Muscle layer of colon (tissue), 2 donors: ENCODE measurements around the gene PBRM1.

Experiments used
- H3K27ac ChIP-seq: one replicate; pipeline ENCODE4 v1.7.0; 2013; ENCODE audit warnings: low read depth, mild to moderate bottlenecking, low read length, moderate library complexity
- H3K27me3 ChIP-seq, 2 donors: one replicate each; pipeline ENCODE4 v1.7.0; 2013; ENCODE audit warnings: low read length in 2 of 2, mild to moderate bottlenecking in 2 of 2; ENCODE audit not compliant: insufficient read depth in 2 of 2, control insufficient read depth in 1 of 2
- H3K36me3 ChIP-seq: one replicate; pipeline ENCODE4 v1.7.0; 2013; ENCODE audit warnings: mild to moderate bottlenecking, low read length; ENCODE audit not compliant: insufficient read depth
- H3K4me1 ChIP-seq: one replicate; pipeline ENCODE4 v1.7.0; 2013; ENCODE audit warnings: mild to moderate bottlenecking, low read length; ENCODE audit not compliant: insufficient read depth
- H3K4me3 ChIP-seq, 2 donors: one replicate each; pipeline ENCODE4 v1.7.0; 2013; ENCODE audit warnings: low read length in 2 of 2, low read depth in 1 of 2, mild to moderate bottlenecking in 1 of 2, moderate library complexity in 1 of 2
- H3K9ac ChIP-seq: one replicate; pipeline ENCODE4 v1.7.0; 2013; ENCODE audit warnings: low read length
- H3K9me3 ChIP-seq: one replicate; pipeline ENCODE4 v1.7.0; 2013; ENCODE audit warnings: mild to moderate bottlenecking, low read length
- donor health status: abdominal sarcoma.
- donor health status: Adenocarcinoma of cecum.

Gene PBRM1

DNA sequence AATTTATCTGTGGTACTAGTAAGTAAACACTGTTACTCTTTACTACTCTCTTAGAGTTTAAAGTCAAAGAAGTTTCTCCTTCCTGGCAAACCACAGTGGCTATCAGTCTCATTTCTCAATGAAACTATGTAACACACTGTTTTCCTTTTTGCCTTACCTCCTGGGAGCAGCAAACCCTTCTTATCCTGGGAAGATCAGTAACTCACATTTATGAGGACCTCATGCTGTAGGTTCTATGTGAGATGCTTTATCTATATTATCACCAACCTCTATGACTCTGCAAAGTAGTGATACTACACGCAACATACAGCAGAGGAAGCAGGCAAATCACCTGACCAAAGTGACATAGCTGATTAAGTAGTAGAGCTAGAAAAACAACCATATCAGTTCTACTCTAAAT, 35.3 kb downstream of the PBRM1 start:
- H3K27ac ChIP-seq, result no peak overlapping the region
- H3K4me1 ChIP-seq, result no peaks in the 10 kb centered on the region
- no peak overlapping the region for H3K9ac ChIP-seq
- no peak overlapping the region for H3K4me3 ChIP-seq
- no peaks in the 10 kb centered on the region for H3K9me3 ChIP-seq
- no peaks in the 10 kb centered on the region for H3K27me3 ChIP-seq
- H3K36me3 ChIP-seq, result peaks cover 50% of the 10 kb centered on the region

DNA sequence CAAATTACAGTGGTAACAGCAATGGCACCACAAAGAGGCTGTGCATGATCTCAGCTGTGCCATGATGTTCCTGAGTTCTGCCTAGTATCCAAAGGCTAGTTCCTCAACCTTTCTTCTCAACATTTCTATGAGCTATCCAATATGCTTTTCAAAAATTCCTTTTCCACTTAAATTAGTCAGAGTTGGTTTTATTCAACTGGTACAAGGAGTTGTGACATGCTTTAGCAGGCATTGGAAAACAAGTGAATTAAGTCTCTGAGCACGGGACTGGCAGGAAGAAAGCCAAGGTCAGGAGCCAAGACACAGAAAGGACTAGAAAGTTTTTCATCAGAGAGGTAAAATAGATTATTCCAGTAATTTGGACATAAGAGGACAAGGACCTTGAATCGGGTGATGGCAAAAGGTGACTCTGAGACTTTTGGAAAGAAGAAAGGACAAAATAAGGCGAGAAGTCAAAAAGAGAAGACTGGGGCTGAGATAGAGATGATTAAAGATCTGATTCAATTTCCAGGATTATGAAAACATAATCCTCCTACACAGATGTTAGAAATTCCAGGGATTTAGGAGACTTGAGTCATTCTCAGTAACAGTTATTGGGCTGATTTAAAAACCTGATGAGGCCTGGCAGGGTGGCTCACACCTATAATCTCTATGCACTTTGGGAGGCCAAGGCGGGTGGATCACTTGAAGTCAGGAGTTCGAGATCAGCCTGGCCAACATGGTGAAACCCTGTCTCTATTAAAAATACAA, 36.1 kb downstream of the PBRM1 start:
- H3K4me1 ChIP-seq, result no peaks in the 10 kb centered on the region
- no peaks in the 10 kb centered on the region for H3K9me3 ChIP-seq
- H3K27me3 ChIP-seq, result no peaks in the 10 kb centered on the region
- peaks cover 51% of the 10 kb centered on the region for H3K36me3 ChIP-seq
- H3K4me3 ChIP-seq, result no peak overlapping the region
- no peak overlapping the region for H3K27ac ChIP-seq
- no peak overlapping the region for H3K9ac ChIP-seq

DNA sequence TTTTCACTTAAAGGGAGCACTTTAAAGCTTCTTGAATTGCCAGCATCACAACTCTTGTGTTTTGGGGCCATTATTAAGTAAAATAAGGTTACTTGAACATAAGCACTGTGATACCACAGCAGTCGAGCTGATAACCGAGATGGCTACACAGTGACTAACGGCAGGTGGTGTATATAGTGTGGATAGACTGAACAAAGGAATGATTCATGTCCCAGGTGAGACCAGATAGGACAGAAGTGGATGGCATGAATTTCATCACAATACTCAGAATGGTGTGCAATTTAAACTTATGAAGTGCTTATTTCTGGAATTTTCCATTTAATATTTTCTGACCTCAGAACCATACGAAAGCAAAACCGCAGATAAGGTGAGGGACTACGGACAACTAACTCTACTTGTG, 40.2 kb downstream of the PBRM1 start:
- Histone ChIP-seq H3K9me3 (no peaks in the 10 kb centered on the region), H3K36me3 (peaks cover 50% of the 10 kb centered on the region), H3K27me3 (no peaks in the 10 kb centered on the region)

DNA sequence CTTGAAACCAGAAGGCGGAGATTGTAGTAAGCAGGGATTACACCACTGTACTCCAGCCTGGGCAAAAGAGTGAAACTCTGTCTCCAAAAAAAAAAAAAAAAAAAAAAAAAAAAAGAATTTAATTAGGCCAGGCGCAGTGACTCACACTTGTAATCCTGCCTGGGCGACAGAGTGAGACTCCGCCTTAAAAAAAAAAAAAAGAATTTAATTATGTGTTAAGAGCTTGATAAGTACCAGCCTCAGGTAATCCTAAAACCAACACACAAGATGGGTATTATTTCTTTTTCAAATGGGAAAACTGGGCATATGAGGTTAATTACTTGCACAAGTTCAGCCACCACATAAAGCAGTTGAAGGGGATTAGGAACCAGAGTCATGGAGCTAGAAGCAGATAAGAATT, 49.0 kb downstream of the PBRM1 start:
- H3K36me3 ChIP-seq, result peaks cover 22% of the 10 kb centered on the region
- H3K27ac ChIP-seq, result no peak overlapping the region
- no peak overlapping the region for H3K9ac ChIP-seq

More for the DNA sequence above, 40.2 kb downstream of the PBRM1 start:
- Histone ChIP-seq H3K27ac (no peak overlapping the region), H3K4me1 (no peaks in the 10 kb centered on the region), H3K9ac (no peak overlapping the region), H3K4me3 (no peak overlapping the region)

DNA sequence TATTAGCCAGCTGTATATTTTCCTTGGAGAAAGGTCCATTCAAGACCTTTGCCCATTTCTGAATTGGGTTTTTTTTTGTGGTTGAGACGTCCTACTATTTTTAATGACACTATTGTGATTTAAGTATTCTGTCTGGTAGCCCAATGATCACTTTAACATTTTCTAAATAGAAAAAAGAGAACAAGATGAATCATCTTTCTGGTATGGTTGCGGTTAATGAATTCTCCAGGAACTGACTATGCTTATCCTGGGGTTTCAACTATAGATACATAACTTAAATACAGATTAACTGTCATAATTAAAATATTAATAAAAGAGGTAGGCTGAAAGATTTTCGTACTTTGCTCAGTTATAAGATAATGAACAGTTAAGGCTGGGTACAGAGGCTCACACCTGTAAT, 51.9 kb downstream of the PBRM1 start:
- Histone ChIP-seq H3K27ac (no peak overlapping the region), H3K9ac (no peak overlapping the region), H3K27me3 (no peaks in the 10 kb centered on the region), H3K4me3 (no peak overlapping the region), H3K9me3 (no peaks in the 10 kb centered on the region), H3K4me1 (no peaks in the 10 kb centered on the region), H3K36me3 (peaks cover 16% of the 10 kb centered on the region)

More for the DNA sequence above, 49.0 kb downstream of the PBRM1 start:
- Histone ChIP-seq H3K9me3 (no peaks in the 10 kb centered on the region), H3K27me3 (no peaks in the 10 kb centered on the region), H3K4me3 (no peak overlapping the region), H3K4me1 (no peaks in the 10 kb centered on the region)

DNA sequence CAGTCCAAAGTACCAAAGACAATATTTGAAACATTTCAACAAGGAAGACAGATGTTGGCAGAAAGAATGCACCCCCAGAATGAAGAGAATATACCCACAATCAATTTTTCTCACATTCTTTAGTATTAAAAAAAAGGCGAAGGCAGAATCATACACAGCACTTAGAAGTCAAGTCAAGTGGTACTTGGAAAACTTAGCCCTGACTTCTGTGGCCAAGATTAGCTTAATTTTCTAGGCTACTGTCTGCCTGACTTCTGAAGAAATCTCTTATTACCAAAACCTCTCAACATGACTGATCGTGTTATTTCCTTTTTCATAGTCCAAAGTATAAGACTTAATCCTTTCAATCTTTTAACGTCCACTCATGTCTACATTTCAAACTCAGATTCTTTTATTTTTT, 60.7 kb downstream of the PBRM1 start:
- H3K27ac ChIP-seq, result no peak overlapping the region
- no peaks in the 10 kb centered on the region for H3K9me3 ChIP-seq
- H3K4me1 ChIP-seq, result no peaks in the 10 kb centered on the region
- no peak overlapping the region for H3K4me3 ChIP-seq
- no peaks in the 10 kb centered on the region for H3K27me3 ChIP-seq
- H3K36me3 ChIP-seq, result peaks cover 36% of the 10 kb centered on the region
- H3K9ac ChIP-seq, result no peak overlapping the region

DNA sequence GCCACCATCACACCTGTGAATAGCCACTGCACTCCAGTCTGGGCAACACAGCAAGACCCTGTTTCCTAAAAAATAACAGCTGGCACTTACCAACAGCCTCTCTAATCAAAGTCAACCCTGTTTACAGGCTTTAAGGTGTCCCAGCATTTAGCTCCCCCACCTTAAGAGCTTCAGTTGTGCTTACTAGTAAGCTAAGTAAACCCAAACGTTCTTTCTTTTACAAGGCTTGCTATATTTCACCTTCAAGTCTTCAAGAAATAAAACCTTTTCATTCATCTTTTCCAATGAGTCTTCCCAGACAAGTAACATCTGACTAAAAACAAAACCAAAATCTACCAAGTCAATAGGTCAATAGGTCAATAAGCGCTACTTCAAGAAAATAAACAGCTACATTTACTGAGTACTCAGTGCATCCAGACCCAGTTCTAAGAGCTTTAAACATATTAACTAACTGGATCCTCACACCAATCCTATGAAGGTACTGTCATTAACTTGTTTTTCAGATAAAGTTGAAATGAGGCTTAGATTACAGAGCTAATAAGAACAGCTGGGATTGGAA, 62.4 kb downstream of the PBRM1 start:
- Histone ChIP-seq H3K27me3 (no peaks in the 10 kb centered on the region), H3K4me1 (no peaks in the 10 kb centered on the region), H3K4me3 (no peak overlapping the region), H3K27ac (no peak overlapping the region), H3K9me3 (no peaks in the 10 kb centered on the region), H3K36me3 (peaks cover 36% of the 10 kb centered on the region), H3K9ac (no peak overlapping the region)

DNA sequence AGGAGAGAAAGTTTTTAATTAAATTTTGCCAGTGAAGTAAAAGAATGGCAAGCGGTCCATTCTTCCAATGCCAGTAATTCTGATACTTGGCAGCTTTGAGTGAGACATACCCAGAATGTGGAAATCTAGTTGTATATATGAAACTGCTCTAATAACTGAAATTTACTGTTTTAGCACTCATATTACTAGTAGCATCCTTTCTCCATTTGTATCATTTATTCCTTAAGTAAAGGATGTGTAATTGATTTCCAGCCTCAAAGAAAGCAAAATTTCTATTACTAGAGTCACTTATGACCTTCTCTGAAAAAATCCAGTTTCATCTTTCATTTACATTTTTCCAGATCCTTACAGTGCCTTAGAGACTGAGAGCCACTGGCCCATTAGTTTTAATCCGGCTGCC, 65.1 kb downstream of the PBRM1 start:
- Histone ChIP-seq H3K27ac (no peak overlapping the region), H3K4me3 (no peak overlapping the region), H3K36me3 (peaks cover 33% of the 10 kb centered on the region), H3K27me3 (no peaks in the 10 kb centered on the region), H3K4me1 (no peaks in the 10 kb centered on the region), H3K9ac (no peak overlapping the region), H3K9me3 (no peaks in the 10 kb centered on the region)

DNA sequence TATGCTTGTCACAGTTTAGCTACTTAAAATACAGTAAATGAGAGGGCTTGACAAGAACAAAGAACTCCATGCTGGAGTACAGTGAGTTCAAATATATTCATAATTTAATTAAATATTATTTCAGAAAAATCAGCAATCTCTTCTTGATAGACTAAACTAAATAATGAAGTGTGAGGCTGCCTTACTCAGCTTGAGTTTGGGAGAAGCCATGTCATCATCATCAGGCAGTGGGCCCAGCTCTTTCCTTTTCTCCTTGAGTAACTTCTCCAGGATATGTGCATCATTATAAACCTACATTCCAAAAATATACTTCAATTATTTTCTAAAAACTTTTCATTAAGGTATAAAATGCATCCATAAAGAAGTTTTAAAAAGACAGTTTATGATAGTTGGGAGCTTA, 70.5 kb downstream of the PBRM1 start:
- H3K9me3 ChIP-seq, result no peaks in the 10 kb centered on the region
- H3K36me3 ChIP-seq, result peaks cover 27% of the 10 kb centered on the region
- H3K27ac ChIP-seq, result no peak overlapping the region
- H3K27me3 ChIP-seq, result no peaks in the 10 kb centered on the region
- no peak overlapping the region for H3K4me3 ChIP-seq
- H3K4me1 ChIP-seq, result no peaks in the 10 kb centered on the region
- H3K9ac ChIP-seq, result no peak overlapping the region

DNA sequence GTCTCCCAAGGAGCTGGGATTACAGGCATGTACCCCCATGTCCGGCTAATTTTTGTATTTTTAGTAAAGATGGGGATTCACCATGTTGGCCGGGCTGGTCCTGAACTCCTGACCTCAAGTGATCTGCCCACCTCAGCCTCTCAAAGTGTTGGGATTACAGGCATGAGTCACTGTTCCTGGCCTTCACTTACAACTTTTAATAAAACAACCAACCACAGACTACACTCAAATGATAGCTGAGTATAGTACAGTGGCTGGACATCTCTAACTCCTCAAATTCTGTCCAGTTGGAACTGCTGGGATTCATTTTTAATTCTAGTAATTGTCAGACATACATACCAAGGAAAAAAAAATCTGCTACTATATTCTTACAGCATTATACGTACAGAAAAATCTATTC, 71.0 kb downstream of the PBRM1 start:
- Histone ChIP-seq H3K9me3 (no peaks in the 10 kb centered on the region), H3K4me3 (no peak overlapping the region), H3K27ac (no peak overlapping the region), H3K27me3 (no peaks in the 10 kb centered on the region), H3K36me3 (peaks cover 30% of the 10 kb centered on the region), H3K4me1 (no peaks in the 10 kb centered on the region), H3K9ac (no peak overlapping the region)

DNA sequence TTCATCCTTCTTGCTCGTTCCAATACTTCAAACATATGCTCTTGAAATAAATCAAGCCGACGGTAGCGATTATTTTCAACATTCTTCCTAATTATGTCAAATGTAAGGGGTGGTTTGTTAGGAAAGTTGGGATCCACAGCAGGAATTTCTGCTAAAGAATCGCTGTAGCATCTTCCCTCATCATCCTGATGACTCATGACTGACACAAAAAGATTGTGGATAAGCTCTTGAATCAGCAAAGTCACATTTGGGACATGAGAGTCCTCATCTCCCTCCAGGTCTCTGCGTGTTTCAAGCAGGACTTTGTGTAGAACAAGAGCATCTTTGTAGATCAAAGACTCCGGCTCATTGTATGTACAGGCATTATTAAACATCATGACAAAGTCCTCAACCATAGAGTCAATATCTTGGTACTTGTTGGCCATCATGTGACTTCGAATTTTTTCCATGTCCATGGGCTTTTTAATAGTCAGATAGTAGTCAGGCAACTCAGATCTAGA, 76.3 kb downstream of the PBRM1 start:
- H3K4me1 ChIP-seq, result no peaks in the 10 kb centered on the region
- no peaks in the 10 kb centered on the region for H3K9me3 ChIP-seq
- no peaks in the 10 kb centered on the region for H3K27me3 ChIP-seq
- no peak overlapping the region for H3K4me3 ChIP-seq
- H3K27ac ChIP-seq, result no peak overlapping the region
- H3K36me3 ChIP-seq, result peaks cover 31% of the 10 kb centered on the region
- H3K9ac ChIP-seq, result no peak overlapping the region

DNA sequence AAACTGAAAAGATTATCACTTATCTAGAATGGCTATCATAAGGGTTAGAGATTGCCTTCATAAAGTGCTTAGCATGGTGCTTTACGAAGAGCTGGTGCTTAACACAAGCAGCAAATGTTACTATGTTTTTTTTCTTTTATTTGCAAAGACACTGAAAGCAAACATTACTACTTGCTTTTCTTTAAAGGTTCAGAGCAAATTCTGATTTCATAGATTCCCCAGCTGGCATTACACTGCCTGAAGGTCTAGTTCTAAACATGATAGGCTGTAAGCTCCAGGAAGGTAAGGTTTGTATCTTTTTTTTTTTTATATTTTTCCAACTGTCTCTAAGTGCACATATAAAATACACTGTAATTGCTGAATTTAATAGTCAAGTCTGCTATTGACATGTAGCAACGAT, 77.4 kb downstream of the PBRM1 start:
- no peak overlapping the region for H3K27ac ChIP-seq
- peaks cover 31% of the 10 kb centered on the region for H3K36me3 ChIP-seq
- H3K4me3 ChIP-seq, result no peak overlapping the region
- no peaks in the 10 kb centered on the region for H3K4me1 ChIP-seq
- H3K9me3 ChIP-seq, result no peaks in the 10 kb centered on the region
- no peaks in the 10 kb centered on the region for H3K27me3 ChIP-seq
- H3K9ac ChIP-seq, result no peak overlapping the region
